ENCODE measurements around the gene EIF4G1.

GRCh38 chr3:184325715-184326369 is 11.4 kb downstream of the EIF4G1 start:
- TF ChIP-seq POLR2AphosphoS5 (IDR thresholded peaks at IDR 0.05): no peak
- TF ChIP-seq CTCF (IDR thresholded peaks at IDR 0.05; ENCODE audit: poor library complexity, severe bottlenecking): no peak
- TF ChIP-seq SMC3 (conservative IDR thresholded peaks at IDR 0.05; ENCODE audit: poor library complexity): no peak
- no peak for TF ChIP-seq EZH2 (IDR thresholded peaks at IDR 0.05; ENCODE audit: borderline replicate concordance, insufficient read depth, low read length, poor library complexity, severe bottlenecking)
- no peak for TF ChIP-seq MXI1 (conservative IDR thresholded peaks at IDR 0.05; ENCODE audit: poor library complexity, severe bottlenecking)
- no peak for TF ChIP-seq EP300 (conservative IDR thresholded peaks at IDR 0.05; ENCODE audit: poor library complexity, severe bottlenecking)
- TF ChIP-seq REST (IDR thresholded peaks at IDR 0.05; ENCODE audit: borderline replicate concordance): no peak
- TF ChIP-seq RAD21 (conservative IDR thresholded peaks at IDR 0.05): no peak
- no peak for TF ChIP-seq TAF1 (IDR thresholded peaks at IDR 0.05; ENCODE audit: low read depth)

Data from neural cell (in vitro differentiated cells).